ENCODE measurements around the gene HTR1B.

HTR1B gene

DNA sequence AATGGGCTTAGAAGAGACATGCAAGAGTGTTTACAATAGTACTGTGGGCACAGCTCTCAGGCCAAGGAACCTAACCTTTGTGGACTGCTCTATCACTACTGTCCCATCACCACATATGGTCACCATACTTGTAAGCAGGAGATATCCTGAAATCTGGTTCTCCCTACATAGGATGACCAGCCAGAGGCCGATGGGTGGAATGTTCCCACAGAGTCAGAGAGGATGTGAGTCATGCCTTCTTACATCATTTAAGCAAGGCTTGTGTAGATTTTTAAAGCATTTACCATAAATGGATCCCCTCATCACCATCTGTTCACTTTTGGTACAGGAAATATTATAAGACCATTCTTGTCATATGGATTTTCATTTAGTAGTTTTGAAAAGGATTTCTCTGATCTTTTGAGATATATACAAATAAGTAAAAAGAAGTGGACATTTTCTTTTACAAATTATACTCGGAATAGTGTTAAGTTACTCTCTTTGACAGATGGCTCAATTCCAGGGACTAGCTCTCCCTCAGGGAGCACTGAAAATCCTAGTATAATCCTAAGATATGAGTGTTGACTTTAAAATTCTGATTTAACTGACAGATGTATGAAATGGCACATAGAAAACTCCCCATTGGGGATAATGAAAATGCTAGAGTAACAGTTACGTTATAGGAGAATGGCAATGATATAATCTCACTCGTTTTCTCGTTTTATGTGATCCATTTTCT is 6.6 kb downstream of the HTR1B start:
- no peak for DNase-seq

DNA sequence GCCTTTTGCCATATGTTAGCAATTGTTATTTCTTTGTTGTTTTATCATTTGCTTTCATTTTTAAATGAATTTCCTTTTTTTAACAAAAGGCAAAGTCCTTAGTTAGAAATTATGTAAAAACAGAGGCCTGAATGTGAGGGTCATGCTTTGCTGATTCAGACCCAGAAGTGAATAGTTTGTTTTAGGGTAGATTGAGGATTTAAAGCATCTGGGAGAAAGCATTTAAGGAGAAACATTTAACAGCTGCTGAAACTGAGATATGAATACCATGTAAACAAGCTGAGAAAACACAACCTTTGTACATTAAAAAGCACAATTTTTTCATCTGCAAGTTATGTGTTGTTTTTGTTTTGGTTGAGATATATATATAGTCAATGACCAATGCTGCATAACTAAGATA is 8.0 kb downstream of the HTR1B start:
- DNase-seq = no peak

DNA sequence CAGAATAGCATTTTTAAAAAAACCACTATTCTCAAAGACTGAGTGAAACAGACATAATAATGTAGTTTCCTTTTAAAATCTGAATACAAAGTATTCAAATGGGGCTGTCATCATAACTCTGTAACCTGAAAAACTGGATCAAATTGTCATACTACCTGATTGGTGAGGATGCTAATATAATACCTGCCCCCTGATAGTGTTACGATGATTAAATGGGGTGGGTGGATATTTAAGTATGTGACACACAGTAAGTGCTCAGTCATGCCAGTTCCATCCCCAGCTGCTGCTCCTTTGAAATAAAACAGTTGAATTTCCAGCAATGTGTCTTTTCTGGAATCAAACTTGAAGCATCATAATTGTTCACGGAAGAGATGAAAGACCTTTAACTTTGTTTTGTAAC is 8.9 kb downstream of the HTR1B start:
- DNase-seq = no peak

DNA sequence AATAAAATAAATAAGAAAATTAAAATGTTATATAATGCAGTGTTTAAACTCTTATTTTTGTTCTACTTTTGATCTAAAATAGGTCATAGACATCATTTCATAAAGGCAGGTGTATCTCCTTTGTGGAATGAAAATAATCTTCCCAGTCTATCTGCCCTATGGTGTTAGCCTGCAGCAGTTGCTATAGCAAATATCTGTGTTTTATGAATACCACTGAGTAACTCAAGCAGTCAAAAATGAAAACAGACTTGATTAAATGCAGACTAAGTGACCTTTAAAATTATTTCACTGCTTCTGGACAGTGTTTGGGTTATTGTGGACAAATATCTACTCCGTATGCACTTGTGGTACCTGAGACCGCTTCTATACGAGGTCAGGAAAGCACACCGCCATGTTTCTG is 11.8 kb downstream of the HTR1B start:
- DNase-seq = no peak

DNA sequence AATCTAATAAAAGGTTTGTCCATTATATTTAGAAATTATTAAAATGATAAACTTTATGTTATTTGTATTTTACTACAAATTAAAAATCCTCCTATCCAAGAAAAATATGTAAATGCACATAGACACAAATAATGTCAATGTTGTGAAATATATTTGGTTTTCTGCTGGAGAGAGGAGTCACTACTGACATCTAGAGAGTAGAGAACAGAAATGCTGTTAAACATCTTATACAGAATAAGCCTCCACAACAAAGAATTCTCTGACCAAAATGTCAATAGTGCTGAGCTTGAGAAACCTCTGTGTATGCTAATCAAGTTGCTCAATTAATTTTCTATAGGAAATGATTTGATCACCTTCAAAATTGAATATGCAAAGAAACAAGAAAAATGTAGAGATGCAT is 12.4 kb downstream of the HTR1B start:
- no peak for DNase-seq

DNA sequence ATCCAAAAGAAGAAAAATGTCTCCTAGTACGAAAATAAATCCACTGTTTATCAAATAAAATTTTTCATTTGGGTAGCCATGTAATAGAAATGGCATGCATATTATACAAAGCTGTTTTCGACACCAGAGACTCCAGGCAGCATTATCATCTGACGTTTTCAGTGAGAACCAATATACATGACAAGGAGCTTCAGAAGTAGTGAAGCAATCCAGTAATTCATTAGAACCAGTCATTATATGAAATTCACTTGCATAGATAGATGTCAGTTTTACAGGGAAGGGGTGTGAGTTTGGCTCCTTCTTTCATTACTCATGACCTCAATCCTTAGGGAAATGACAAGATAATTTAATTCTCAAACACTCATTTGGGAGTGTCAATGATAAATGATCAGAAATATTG is 14.7 kb downstream of the HTR1B start:
- DNase-seq = no peak

DNA sequence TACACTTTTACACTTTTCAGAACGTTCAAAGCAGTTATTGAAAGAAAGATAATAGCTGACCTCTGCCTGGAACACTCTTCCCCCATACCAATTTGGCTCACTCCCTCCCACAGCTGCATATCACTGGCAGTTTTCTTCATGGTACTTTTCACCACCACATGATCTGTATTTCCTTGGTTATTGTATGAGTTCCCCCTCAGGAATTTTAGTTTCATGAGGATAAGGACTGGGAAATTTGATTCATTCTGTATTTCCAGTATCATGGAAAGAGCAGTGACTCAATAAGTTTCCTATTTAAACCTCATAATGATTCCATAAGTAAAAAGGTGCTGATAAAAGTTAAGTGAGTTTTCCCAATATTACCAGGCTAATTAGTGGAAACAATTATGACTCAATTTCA is 16.0 kb downstream of the HTR1B start:
- DNase-seq = no peak

DNA sequence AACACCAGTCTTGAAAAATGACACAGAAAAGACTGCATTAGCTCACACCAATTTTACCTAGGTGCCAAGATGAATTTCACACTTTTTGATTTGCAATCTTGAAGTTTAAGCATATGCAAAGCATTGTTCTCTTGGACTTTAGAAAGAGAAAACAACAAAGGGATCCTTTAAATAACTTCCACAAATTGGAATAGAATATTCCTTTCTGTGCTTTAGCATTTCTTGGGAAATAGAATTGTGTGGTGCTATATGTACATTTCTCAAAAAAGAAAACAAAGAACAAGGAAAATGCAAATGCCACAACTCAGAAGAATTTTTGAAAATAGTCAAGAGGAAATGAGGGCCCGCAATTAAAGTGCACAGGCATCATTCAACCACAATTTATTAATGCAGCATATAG is 17.0 kb downstream of the HTR1B start:
- DNase-seq = no peak

DNA sequence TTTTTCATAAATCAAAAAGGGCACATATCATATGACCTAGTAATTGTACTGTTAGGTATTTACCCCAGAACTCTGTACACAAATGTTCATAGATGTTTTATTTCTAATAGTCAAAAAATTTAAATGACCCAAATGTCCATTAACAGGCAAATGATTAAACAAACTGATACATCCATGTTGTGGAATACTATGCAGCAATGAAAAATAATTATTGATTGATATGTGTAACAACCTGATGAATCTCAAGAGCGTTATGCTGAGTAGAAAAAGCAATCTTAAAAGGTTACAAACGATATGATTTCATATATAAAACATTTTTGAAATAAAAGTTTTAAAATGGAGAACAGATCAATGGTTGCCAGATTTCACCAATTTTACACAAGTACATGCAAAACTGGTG is 18.1 kb downstream of the HTR1B start:
- DNase-seq = no peak

DNA sequence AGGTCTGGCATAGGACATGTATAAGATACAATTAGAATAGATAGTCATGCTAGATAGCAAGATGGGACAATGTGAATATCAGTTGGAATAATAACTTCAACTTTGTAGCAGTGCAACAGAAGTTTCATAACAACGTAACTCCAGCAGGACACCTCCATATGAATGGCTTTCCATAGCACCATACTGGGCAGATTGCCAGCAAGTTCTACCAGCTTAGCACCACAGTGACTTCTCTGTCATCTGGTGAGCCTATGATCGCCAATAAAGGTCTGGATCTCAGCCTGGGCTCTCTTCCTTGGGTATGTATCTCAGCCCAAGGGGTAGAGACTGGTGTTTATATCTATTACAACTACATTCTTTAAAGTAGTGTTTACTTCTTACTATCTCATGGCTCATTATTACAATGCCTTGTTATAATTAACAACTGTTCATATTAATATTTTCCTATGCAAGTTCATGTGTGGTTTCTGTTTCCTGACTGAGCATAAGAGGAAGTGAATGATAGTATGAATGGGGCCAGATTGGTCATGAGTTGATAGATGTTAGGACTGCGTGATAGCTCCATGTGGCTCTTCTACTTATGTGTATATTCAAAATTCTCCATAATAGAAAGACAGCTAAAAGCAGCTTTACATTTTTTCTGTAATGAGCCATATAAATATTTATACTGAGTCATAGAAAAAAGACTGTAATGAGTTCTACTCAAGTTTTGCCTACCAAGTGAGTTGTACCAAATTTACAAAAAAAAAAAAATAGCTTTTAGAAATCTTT is 22.9 kb downstream of the HTR1B start:
- no peak for DNase-seq

DNA sequence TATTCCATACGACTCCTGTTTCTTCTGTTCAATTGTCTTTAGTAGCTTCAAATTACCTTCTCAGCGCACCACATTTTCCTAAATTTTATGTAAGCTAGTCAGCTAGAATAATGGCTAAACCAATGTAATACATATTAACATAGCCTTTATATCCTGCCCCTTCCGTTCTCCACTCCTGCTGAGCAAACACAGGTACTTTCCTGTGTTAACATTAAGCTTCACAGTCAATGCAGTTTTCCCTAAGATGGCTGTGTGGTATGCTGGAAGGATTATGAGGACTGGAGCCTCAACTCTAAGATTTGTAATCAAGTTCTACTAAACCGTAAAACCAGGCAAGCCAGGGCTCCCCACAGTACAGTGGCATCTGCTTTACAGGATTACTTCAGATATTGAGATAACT is 29.4 kb downstream of the HTR1B start:
- no peak for DNase-seq

DNA sequence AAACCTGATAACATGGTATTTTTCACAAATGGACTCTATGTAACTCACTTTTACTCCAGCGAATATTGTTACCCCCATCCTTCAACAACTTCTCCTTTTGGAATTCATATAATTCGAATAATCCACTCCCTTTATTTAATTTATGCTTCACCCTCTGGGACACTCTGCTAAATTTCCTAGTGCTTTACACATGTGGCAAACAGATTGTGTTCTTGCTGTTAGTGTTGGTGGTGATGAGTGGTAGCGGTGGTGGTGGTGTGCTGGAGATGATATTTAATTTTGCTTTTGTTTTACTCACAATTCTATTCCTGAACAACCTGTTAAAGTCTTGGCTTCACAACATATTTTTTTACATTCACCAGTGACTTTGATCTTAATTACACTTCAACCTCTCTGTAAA is 32.8 kb downstream of the HTR1B start:
- DNase-seq = no peak

DNA sequence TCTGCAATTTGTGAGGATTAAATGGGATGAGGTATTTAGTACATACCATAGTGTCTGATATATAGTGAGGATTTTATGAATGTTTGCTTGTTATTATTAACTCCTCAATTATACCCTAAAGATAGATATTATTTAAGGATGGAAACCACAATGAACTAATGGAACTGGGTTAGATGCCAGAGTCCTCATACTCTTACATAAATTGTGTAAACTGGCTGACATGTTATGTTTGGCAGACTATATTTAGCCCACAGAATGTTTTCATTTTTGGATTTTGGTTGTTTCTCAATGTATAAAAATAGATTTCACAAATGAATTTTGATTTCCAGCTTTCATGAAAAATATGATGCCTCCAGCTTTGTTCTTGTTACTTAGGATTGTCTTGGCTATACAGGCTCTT is 37.6 kb downstream of the HTR1B start:
- DNase-seq = no peak

DNA sequence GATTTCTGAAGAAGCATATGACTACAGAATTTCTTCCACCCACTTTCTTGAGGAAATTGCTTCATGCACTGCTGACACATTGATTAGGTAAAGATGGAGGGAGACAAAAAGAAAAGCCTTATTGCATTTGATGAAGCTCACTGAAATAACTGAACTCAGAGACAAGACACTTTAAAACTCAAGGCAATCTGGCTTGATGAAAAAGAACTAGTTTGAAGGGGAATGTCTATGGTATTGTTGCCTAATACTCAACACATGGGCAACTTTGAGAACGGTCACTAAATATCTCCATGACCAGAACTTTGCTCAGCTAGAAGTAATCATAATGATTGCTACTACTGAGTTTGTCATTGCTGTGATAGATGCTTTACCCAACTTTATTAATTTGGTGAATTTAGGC is 38.1 kb downstream of the HTR1B start:
- DNase-seq = no peak

DNA sequence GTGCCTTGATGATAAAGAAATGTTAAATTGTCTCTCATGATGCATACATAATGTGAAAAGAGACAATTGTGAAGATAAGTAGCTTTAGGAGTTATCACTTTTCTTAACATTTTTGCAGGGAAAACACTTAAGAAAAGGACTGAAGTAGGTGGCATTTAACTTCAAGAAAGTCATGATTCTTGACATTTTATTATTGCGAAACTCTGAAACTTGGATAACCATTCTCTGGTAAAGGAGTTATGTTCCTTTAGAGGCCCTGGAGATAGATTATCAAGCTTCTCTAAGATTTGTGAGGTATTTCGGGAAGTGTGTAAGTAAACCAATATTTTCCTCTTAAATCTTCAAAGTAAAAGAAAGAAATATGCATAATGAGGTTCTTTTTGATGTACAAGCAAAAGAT is 38.5 kb downstream of the HTR1B start:
- no peak for DNase-seq

DNA sequence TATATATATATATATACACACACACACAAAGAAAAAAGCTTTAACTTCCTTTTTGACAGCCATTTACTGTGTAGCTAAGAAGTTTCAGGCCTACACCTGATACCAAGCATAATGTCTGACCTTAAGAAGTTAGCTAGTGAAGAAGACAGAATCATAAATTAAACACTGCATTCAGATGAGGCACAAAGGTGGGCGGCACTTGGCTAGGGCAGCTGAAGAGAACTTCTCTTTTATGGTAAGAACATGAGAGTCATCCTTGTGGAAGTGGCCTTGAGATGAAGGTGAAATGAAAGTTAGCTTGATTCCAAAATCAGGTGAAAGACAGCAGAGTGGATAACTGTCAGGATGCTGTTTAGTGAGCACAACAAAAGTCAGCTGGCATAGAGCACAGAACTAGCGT is 46.5 kb downstream of the HTR1B start:
- DNase-seq = no peak

DNA sequence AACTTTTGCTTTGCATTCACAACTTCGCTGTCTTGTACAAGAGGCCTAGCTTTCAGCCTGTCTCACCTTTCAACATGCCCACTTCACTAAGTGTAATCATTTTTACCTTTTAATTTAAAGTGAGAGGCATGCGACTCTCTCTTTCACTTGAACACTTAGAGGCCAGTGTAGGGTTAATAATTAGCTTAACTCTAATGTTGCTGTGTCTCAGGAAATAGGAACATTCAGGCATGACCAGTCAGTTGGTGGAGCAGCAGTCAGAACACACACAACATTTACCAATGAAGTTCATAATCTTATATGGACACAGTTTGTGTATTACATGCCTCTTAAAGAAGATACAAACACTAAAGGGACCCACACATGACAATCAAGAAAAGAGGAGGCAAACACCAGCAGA is 47.6 kb downstream of the HTR1B start:
- no peak for DNase-seq
